Epidermal melanocyte (primary cell): ENCODE data around the gene CYP51A1.
"Not testable (repeated sequence)": the region's sequence is repeated elsewhere in the genome, so short reads cannot be mapped to it uniquely, and the experiment has no call there.

ENCODE experiments used
- DNase-seq: peaks from one replicate; pipeline ENCODE4 v3.0.0; 2011; ENCODE audit warnings: low spot score; ENCODE audit not compliant: insufficient read length

CYP51A1 gene

DNA sequence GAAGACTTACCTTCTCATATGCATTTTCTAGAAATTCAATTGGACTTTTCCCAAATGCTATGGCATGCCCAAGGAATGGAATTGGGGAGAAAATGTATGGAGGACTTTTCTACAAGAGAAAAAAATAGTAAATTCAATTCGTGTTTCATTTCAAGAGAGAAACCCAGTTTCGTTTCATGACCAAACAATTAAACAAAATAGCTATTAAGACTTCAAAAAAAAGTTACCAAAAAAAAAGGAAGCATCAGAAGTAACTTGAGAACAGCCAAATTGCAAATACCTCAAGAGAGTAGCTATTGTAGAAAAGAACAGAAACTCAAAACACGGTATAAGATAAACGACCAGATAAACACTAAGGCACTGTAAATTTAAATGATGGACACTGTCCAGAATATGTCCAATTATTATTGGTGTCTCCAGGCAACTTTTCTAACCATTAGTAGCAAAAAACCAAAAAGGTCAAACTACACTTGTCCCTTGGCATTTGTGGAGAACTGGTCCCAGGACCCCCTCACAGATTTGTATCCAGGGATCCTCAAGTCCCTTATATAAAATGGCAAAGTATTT lies 2.4 kb downstream of the CYP51A1 start:
- no peak for DNase-seq

DNA sequence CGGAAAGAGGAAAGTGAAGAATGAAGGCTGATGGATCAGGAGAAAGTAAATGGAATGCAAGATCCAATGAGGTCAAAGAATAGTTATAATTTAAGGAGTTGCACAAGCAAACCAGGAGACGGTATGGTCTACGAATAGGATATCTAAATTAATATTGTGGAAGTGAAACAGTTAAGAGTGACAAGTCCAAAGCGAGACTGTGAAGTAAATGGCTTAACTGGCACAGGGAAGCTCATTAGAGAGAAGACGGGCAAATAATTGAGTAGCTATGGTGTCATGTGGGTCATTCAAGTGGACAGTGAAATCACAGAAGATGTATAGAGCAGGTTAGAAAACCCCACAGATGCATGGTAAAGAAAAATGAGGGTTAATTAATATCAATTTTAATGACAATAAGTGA lies 3.2 kb downstream of the CYP51A1 start:
- no peak for DNase-seq

DNA sequence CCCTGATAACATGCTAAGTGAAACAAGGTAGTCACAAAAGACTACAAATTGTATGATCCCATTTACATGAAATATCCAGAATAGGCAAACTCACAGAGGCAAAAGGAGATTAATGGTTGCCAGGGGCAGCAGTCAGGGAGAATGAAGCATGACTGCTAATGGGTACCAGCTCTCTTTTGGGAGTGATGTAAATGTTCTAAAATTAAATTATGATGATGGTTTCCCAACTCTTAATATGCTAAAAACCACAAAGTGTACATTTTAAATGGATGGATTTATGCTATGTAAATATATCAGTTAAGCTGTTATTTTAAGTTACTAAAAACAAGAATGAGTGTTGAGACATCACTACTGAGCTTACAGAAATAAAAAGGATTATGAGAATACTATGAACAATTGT lies 12.6 kb downstream of the CYP51A1 start:
- no peak for DNase-seq

DNA sequence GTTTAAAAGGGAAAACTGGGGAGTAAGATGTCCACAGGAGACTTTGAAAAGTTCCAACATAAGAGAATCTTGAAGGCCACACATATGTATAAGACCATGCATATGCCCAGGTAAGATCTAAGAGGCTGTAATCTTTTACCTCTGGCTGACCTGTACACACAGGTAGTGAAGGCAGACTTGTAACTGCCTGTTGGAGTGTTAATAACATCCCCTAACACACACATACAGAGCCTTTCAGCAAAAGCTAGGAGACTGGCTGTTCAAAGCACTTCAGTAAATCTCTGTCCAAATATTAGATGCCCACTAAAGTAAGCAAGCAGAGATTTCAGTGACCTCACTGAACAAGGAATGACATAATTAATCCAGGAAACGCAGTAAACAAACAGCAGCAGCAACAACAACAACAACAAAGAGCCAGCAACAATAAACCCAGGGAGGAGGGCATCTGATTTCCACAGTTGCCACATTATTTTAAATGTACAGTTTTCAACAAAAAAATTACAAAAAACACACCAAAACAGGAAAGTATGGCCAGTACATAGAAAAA lies 15.0 kb downstream of the CYP51A1 start:
- no peak for DNase-seq

DNA sequence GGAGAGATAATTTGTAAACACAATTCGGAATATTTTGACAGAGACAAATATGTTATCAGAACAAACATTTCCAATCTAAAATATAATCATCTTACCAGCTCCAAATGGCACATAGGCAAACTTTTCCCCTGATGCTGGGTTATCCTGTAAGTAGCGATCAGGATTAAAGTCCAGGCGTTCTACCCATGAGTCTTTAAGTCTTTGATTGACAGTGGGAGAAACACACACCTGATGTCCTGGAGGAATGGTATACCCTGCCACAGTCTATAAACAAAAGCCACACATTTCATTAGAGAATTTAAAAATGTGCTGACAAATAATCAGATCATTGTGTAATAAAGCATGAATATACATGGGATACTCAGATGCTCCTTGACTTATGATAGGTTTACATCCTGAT lies 17.3 kb downstream of the CYP51A1 start:
- DNase-seq: no peak

DNA sequence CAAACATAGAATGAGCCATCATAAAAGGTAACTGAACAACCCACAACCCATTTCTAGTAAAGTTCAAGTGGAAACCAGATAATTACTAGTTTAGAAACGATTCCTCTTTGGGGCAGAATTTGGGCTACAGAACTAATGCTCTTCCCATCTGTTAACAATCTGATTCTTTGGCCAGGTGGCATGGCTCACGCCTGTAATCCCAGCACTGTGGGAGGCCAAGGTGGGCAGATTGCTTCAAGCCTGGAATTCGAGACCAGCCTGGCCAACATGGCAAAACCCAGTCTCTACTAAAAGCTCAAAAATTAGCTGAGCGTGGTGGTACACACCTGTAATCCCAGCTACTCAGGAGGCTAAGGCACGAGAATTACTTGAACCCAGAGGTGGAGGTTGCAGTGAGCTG lies 18.5 kb downstream of the CYP51A1 start:
- DNase-seq: no peak

DNA sequence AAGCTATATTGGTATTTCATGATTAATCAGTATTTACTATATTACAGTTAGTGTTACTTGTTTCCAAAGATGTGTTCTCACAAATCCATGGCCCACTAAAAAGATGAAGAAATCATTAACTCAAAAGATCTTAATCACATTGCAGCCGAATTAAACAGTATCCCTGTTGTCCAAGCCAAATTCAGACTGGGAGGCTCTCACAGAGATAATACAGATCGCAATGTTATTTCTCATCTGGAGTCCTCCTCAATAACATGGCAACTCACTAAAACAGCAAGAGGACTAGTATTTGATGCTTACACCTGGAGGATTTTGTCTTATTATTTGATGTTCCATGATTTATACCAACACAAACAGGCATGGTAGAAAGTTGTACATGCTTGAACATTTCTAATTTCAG lies 23.4 kb downstream of the CYP51A1 start:
- DNase-seq: no peak

DNA sequence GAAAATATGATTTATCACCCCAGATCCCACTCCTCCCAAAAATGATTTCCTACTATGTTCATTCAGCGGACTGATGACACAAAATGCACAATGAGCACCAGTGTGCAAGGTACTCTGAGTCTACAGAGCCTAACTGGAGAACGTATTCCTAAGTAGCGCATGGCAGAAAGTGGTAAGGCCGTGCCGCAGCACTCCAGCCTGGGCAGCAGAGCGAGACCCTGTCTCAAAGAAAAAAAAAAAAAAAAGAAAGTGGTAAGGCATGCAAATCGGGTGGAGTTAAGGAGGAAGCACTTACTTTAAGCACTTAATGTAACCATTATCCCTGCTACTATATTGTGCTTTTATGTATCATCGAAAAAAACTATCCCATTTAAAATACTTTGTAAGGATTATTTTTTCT lies 25.5 kb downstream of the CYP51A1 start:
- DNase-seq: no peak

DNA sequence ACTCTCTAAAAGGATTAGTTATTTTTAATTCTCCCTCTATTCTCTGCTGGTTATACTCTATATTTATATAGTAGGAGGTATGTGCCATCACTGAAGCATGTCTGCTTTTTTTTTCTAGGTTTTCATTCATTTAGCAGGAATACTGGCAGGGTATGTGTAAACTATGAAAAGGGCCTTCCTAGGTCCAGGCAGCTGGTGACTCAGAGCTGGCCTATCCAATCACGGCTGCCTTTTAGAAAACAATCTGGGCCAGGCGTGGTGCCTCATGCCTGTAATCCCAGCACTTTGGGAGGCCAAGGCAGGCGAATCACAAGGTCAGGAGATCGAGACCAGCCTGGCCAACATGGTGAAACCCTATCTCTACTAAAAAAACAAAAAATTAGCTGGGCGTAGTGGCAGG lies 31.4 kb downstream of the CYP51A1 start:
- not testable (repeated sequence) for DNase-seq

DNA sequence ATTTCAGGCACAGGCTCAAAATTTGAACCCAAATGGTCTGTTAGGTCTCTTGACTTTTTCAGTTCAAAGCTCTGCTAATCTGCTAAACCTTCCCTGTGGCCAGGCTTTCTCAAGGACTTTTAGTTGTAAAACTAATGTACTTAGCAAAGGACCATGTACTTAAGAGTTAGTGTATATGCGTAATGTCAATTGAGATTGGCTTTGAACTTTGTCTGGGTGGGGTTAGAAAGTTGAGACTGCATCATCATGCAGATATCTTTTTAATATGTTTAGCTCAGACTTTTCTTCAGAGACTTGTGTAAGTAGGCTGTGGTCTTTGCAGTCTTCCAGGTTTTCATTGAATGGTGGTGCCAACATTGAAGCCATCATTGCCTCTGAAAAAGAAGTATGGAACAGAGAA lies 33.7 kb downstream of the CYP51A1 start:
- no peak for DNase-seq

DNA sequence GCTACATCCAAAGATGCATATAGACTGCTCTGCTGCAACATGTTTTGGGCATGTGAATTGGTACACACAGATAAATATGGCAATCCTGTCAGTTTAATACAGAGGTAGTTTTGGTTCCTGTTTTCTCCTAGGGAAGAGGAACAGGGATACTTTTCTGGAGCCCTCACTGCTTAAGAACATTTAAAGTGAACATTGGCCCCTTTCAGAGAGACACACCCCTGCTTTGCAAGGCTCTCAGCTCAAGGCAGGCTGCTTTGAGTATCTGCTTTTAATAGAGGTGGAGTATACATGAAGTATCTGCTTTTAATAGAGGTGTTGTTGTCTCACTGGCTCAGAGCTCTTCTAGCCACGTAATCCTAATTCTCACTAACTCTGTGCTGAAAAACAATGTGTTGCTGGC lies 38.9 kb downstream of the CYP51A1 start:
- DNase-seq: no peak

DNA sequence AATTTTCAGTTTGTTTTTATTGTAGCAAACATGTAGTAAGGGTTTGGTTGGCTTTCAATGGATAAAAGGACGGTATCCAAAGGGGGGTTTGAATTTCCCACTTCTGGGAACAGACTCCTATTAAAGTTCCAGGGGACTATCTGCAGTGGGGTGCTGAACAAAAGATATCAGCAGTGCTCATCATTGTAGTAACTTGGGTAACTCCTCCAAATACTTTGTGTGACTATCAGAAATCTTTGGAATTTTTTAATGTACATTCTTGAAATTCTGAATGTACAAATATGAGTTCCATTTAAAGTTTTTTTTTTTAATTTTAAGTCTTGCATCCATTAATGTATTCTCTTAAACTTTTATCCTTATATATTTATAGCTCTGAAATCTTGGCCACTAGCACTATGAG lies 42.1 kb downstream of the CYP51A1 start:
- no peak for DNase-seq

DNA sequence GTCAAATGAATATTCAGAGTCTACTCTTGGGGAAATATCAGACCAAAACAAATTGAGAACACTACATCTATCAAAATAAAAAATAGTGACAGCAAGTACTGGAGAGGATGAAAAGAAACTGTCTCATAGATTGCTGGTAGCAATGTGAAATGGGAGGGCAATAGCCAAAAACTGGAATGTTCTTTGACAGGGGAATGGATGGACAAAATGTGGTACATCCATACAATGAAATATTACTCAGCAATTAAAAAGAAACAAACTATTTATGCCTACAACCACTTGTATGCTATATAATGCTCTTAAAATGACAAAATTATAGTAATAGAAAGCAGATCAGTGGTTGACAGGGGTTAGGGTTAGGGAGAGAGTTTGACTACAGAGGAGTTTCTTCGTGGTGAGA lies 46.0 kb downstream of the CYP51A1 start:
- no peak for DNase-seq

DNA sequence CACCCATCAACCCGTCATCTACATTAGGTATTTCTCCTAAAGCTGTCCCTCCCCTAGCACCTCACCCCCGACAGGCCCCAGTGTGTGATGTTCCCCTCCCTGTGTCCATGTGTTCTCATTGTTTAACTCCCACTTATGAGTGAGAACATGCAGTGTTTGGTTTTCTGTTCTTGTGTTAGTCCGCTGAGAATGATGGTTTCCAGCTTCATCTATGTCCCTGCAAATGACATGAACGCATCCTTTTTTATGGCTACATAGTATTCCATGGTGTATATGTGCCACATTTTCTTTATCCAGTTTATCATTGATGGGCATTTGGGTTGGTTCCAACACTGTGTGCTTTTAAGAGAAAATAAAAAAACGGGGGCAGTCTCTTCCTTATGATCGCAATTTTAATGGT lies 50.4 kb downstream of the CYP51A1 start:
- not testable (repeated sequence) for DNase-seq

DNA sequence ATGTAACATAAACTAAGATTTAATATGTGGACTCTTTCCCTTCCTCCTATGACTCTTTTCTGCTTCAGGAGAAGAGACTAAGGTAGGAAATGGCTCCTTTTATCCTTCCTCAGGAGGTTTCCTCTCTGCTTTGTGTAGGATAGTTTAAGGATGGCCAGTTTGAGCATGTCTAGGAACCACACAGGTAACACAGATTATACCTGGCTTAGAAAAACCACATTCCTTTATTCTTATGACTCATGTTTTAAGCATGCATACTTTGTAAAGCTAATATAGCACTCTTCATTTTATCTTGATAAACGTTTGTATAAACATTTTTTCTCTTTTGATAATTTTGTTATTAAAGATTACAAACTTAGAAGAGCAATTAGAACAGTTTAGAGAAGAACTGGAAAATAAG lies 57.8 kb downstream of the CYP51A1 start:
- DNase-seq: no peak

DNA sequence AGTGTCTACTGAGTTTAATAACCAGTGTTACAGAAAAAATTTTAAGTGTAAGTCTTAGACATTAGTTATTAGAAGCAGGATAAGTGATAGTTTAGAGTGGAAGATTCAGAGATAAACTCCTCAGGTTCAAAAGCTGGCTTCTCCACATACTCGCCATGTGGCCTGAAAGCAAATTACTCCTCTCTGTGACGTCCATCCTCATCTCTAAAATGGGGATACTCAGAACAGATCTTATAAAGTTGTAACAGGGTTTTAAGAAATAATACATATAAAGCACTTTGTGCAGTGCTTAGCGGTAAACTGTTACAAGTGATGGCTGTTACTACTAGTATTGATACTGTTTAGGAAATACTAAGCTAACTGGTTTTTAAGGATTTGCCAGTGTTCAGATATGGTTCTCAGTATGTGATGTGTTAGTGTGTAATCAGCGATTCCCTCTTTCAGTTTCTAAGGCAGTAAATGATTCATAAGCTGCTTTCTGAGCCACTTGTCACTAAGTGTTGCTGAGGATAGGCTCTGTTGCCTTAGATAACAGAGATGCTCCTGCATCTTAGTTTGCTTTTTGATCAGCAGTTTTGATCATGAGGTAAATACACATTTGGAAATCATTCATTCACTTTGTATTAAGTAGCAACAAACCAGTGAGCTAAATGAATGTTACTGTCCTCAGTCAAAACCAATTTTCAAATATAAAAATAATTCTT lies 58.7 kb downstream of the CYP51A1 start:
- DNase-seq: no peak

DNA sequence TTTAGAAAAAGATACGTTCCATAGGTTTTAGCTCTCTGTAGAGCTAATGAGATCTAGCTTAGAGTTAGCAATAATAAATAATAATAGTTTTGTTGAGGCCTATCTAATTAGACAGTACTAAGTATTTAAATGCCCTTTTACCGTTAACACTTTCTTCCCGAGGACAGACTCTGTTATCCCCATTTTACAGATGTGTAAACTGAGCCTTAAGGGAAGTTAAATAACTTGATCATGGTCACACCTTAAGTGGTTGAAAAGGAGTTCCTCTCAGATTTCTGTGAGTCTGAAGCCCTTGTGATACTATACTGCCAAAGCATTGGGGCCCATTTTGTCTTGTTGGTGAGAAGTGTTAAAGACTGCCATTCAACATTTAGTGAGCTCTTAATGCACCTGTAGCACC lies 61.6 kb downstream of the CYP51A1 start:
- no peak for DNase-seq

DNA sequence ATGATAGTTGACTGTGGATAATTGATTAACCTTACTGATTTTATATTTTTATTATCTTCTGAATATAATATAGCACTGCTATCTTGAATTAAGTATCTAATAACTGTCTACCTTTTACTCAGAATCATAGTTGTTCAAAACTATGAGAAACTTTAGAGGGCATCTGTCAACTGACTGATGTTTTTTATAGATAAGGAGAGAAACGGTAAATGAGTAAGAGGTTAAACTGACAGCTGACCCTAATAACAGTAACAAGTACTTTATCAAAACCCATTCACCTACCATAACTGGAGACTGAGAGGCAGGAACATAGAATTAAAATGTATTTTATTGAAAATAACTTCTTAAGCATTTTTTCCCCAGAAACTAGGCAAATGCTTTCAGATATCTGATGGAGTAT lies 62.2 kb downstream of the CYP51A1 start:
- DNase-seq: no peak

DNA sequence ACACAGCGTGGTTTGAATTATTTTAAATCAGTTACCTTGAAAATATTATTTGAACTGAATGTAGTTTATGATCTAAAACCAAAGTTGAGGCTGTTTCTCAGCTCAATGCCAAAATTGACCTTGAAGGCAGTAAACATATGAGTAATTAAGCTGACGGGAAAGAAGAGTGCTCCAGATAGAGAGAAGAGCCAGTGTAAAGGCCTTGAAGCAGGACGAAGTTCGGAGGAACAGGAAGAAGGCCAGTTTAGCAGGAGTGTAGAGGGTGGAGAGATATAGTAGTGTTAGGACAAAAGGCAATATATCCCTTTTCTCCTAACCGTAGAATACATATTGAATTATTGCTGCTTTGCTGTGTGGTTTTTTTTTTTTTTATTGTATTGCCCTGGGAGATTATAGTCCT lies 63.2 kb downstream of the CYP51A1 start:
- DNase-seq: no peak

DNA sequence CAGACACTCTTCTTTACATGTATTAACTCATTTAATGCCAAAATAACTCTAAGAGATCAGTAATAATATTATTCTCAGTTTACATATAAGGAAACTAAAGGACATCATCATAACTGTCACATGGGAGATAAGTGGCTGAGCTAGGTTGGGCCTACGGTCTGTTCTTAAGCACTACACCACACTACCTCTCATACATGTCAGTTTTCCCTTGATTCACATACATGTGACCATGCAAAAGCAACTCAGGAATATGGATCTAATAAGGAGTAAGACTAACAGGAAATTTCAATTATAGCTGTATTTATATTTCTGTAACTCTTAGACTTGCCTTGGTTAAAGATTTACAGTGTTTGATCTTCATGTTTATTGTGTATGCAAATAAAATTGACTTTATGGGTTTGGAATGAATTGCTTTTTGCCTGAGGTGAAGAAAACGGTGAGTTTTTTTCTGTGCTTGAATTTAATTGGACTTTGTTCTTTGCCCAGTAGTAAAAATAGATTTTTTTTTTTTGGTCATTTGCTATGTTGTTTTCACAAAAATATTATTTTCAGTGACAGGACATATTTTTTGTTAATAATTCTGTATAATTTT lies 69.7 kb downstream of the CYP51A1 start:
- no peak for DNase-seq
